ENCODE data around the gene MOSMO.
"Not testable (repeated sequence)": the region's sequence is repeated elsewhere in the genome, so short reads cannot be mapped to it uniquely, and the experiment has no call there.

The MOSMO gene

GRCh38 chr16:22001591-22001990, 6.3 kb upstream of the MOSMO start:
- WGBS (ENCODE audit: insufficient coverage): no CpG with 5 or more reads among the region's 1 CpG

GRCh38 chr16:22002047-22002446, 5.9 kb upstream of the MOSMO start:
- POLR2A ChIA-PET; H3K36me3 ChIP-seq (ENCODE audit: control insufficient read depth in 4 of 4, insufficient read depth in 4 of 4, low read length in 3 of 4); H3K4me3 ChIP-seq (ENCODE audit: control insufficient read depth in 1 of 7, extremely low read depth in 1 of 7, insufficient read depth in 4 of 7, low read depth in 2 of 7, low read length in 6 of 7); H3K27me3 ChIP-seq (replicated peaks in 2 of 5; ENCODE audit: control insufficient read depth in 4 of 5, insufficient read depth in 5 of 5, low read length in 4 of 5); H3K9me3 ChIP-seq (ENCODE audit: control extremely low read depth in 1 of 5, control insufficient read depth in 4 of 5, insufficient read depth in 2 of 5, low read depth in 1 of 5, low read length in 4 of 5); DNase-seq; H3K27ac ChIP-seq (ENCODE audit: insufficient read depth in 1 of 2, low read depth in 1 of 2, low read length in 2 of 2, poor library complexity in 1 of 2, severe bottlenecking in 2 of 2): not testable (repeated sequence)
- peaks cover 9 to 21% (median 12%) of the 10 kb centered on the region in 4 experiments for H3K4me1 ChIP-seq (ENCODE audit: control extremely low read depth in 1 of 4, control insufficient read depth in 4 of 4, insufficient read depth in 4 of 4, low read length in 3 of 4)
- WGBS (ENCODE audit: insufficient coverage): no CpG with 5 or more reads among the region's 1 CpG
- CTCF ChIA-PET: interaction anchor here (0.7 to 13.7 kb wide), 18 partner anchors 10 to 304 kb away, joined by 3 to 181 read pairs (median 4); partner anchors contain the start of gene VWA3A

More at GRCh38 chr16:22001591-22001990, 6.3 kb upstream of the MOSMO start:
- peaks cover 5 to 16% (median 8%) of the 10 kb centered on the region in 4 experiments for H3K4me1 ChIP-seq (ENCODE audit: control extremely low read depth in 1 of 4, control insufficient read depth in 4 of 4, insufficient read depth in 4 of 4, low read length in 3 of 4)
- POLR2A ChIA-PET: no interaction called here
- no peak for DNase-seq
- H3K4me3 ChIP-seq (ENCODE audit: control insufficient read depth in 1 of 7, extremely low read depth in 1 of 7, insufficient read depth in 4 of 7, low read depth in 2 of 7, low read length in 6 of 7): no peak overlapping the region
- CTCF ChIA-PET: interaction anchor here (0.7 to 13.7 kb wide), 18 partner anchors 10 to 305 kb away, joined by 3 to 181 read pairs (median 4); partner anchors contain the start of gene VWA3A
- H3K36me3 ChIP-seq (ENCODE audit: control insufficient read depth in 4 of 4, insufficient read depth in 4 of 4, low read length in 3 of 4): no peaks in the 10 kb centered on the region
- peaks cover 0 to 2% (median 0%) of the 10 kb centered on the region in 5 experiments for H3K27me3 ChIP-seq (replicated peaks in 2 of 5; ENCODE audit: control insufficient read depth in 4 of 5, insufficient read depth in 5 of 5, low read length in 4 of 5)
- H3K27ac ChIP-seq (ENCODE audit: insufficient read depth in 1 of 2, low read depth in 1 of 2, low read length in 2 of 2, poor library complexity in 1 of 2, severe bottlenecking in 2 of 2): no peak overlapping the region
- no peaks in the 10 kb centered on the region for H3K9me3 ChIP-seq (ENCODE audit: control extremely low read depth in 1 of 5, control insufficient read depth in 4 of 5, insufficient read depth in 2 of 5, low read depth in 1 of 5, low read length in 4 of 5)

GRCh38 chr16:22003195-22003594, 4.7 kb upstream of the MOSMO start:
- CTCF ChIA-PET: interaction anchor here (1.0 to 13.7 kb wide), 5 partner anchors 69 to 186 kb away, joined by 4 to 181 read pairs (median 9); no protein-coding TSS in a partner anchor
- Histone ChIP-seq H3K36me3 (ENCODE audit: control insufficient read depth in 4 of 4, insufficient read depth in 4 of 4, low read length in 3 of 4) (no peaks in the 10 kb centered on the region), H3K9me3 (ENCODE audit: control extremely low read depth in 1 of 5, control insufficient read depth in 4 of 5, insufficient read depth in 2 of 5, low read depth in 1 of 5, low read length in 4 of 5) (no peaks in the 10 kb centered on the region), H3K27me3 (replicated peaks in 2 of 5; ENCODE audit: control insufficient read depth in 4 of 5, insufficient read depth in 5 of 5, low read length in 4 of 5) (peaks cover 0 to 2% (median 0%) of the 10 kb centered on the region in 5 experiments), H3K4me1 (ENCODE audit: control extremely low read depth in 1 of 4, control insufficient read depth in 4 of 4, insufficient read depth in 4 of 4, low read length in 3 of 4) (peaks cover 4 to 17% (median 10%) of the 10 kb centered on the region in 4 experiments), H3K27ac (ENCODE audit: insufficient read depth in 1 of 2, low read depth in 1 of 2, low read length in 2 of 2, poor library complexity in 1 of 2, severe bottlenecking in 2 of 2) (no peak overlapping the region), H3K4me3 (ENCODE audit: control insufficient read depth in 1 of 7, extremely low read depth in 1 of 7, insufficient read depth in 4 of 7, low read depth in 2 of 7, low read length in 6 of 7) (no peak overlapping the region)
- POLR2A ChIA-PET: no interaction called here
- 96% methylated on average over 3 of the region's 4 CpGs for WGBS (ENCODE audit: insufficient coverage)
- DNase-seq: no peak

GRCh38 chr16:22004341-22004740, 3.6 kb upstream of the MOSMO start:
- Histone ChIP-seq H3K27ac (ENCODE audit: insufficient read depth in 1 of 2, low read depth in 1 of 2, low read length in 2 of 2, poor library complexity in 1 of 2, severe bottlenecking in 2 of 2) (no peak overlapping the region), H3K4me1 (ENCODE audit: control extremely low read depth in 1 of 4, control insufficient read depth in 4 of 4, insufficient read depth in 4 of 4, low read length in 3 of 4) (peaks cover 4 to 26% (median 18%) of the 10 kb centered on the region in 4 experiments), H3K36me3 (ENCODE audit: control insufficient read depth in 4 of 4, insufficient read depth in 4 of 4, low read length in 3 of 4) (no peaks in the 10 kb centered on the region), H3K9me3 (ENCODE audit: control extremely low read depth in 1 of 5, control insufficient read depth in 4 of 5, insufficient read depth in 2 of 5, low read depth in 1 of 5, low read length in 4 of 5) (no peaks in the 10 kb centered on the region), H3K27me3 (replicated peaks in 2 of 5; ENCODE audit: control insufficient read depth in 4 of 5, insufficient read depth in 5 of 5, low read length in 4 of 5) (peaks cover 0 to 2% (median 0%) of the 10 kb centered on the region in 5 experiments), H3K4me3 (ENCODE audit: control insufficient read depth in 1 of 7, extremely low read depth in 1 of 7, insufficient read depth in 4 of 7, low read depth in 2 of 7, low read length in 6 of 7) (no peak overlapping the region)
- DNase-seq: no peak
- ChIA-PET POLR2A (no interaction called here), CTCF (interaction anchor here (0.8 to 13.7 kb wide), 9 partner anchors 13 to 184 kb away, joined by 3 to 181 read pairs (median 4); no protein-coding TSS in a partner anchor)
- 89% methylated on average over 3 of the region's 3 CpGs for WGBS (ENCODE audit: insufficient coverage)

GRCh38 chr16:22005746-22006145, 2.2 kb upstream of the MOSMO start:
- Histone ChIP-seq H3K4me3 (ENCODE audit: control insufficient read depth in 1 of 7, extremely low read depth in 1 of 7, insufficient read depth in 4 of 7, low read depth in 2 of 7, low read length in 6 of 7) (no peak overlapping the region), H3K27ac (ENCODE audit: insufficient read depth in 1 of 2, low read depth in 1 of 2, low read length in 2 of 2, poor library complexity in 1 of 2, severe bottlenecking in 2 of 2) (no peak overlapping the region), H3K27me3 (replicated peaks in 2 of 5; ENCODE audit: control insufficient read depth in 4 of 5, insufficient read depth in 5 of 5, low read length in 4 of 5) (peaks cover 0 to 2% (median 0%) of the 10 kb centered on the region in 5 experiments), H3K36me3 (ENCODE audit: control insufficient read depth in 4 of 4, insufficient read depth in 4 of 4, low read length in 3 of 4) (no peaks in the 10 kb centered on the region), H3K4me1 (ENCODE audit: control extremely low read depth in 1 of 4, control insufficient read depth in 4 of 4, insufficient read depth in 4 of 4, low read length in 3 of 4) (peaks cover 4 to 28% (median 18%) of the 10 kb centered on the region in 4 experiments), H3K9me3 (ENCODE audit: control extremely low read depth in 1 of 5, control insufficient read depth in 4 of 5, insufficient read depth in 2 of 5, low read depth in 1 of 5, low read length in 4 of 5) (no peaks in the 10 kb centered on the region)
- CTCF ChIA-PET: interaction anchor here (0.9 to 13.7 kb wide), 4 partner anchors 8 to 183 kb away, joined by 3 to 181 read pairs (median 6); no protein-coding TSS in a partner anchor
- POLR2A ChIA-PET: no interaction called here
- WGBS (ENCODE audit: insufficient coverage): no CpG with 5 or more reads among the region's 1 CpG
- DNase-seq: no peak

- peaks cover 0 to 2% (median 0%) of the 10 kb centered on the region in 5 experiments for H3K27me3 ChIP-seq (replicated peaks in 2 of 5; ENCODE audit: control insufficient read depth in 4 of 5, insufficient read depth in 5 of 5, low read length in 4 of 5)
- peak overlapping the region in 2 of 7 experiments; percentile 85 for H3K4me3 ChIP-seq (ENCODE audit: control insufficient read depth in 1 of 7, extremely low read depth in 1 of 7, insufficient read depth in 4 of 7, low read depth in 2 of 7, low read length in 6 of 7)
- ChIA-PET POLR2A (interaction anchor here (1.2 kb wide), 1 partner anchor 71 kb away, joined by 4 read pairs; no protein-coding TSS in a partner anchor), CTCF (interaction anchor here (0.9 to 13.7 kb wide), 5 partner anchors 9 to 182 kb away, joined by 3 to 181 read pairs (median 5); no protein-coding TSS in a partner anchor)
- WGBS (ENCODE audit: insufficient coverage): 81% methylated on average over 6 of the region's 6 CpGs
- H3K36me3 ChIP-seq (ENCODE audit: control insufficient read depth in 4 of 4, insufficient read depth in 4 of 4, low read length in 3 of 4): no peaks in the 10 kb centered on the region
- H3K4me1 ChIP-seq (ENCODE audit: control extremely low read depth in 1 of 4, control insufficient read depth in 4 of 4, insufficient read depth in 4 of 4, low read length in 3 of 4): peaks cover 4 to 21% (median 17%) of the 10 kb centered on the region in 4 experiments
- H3K9me3 ChIP-seq (ENCODE audit: control extremely low read depth in 1 of 5, control insufficient read depth in 4 of 5, insufficient read depth in 2 of 5, low read depth in 1 of 5, low read length in 4 of 5): no peaks in the 10 kb centered on the region
- DNase-seq: no peak
- H3K27ac ChIP-seq (ENCODE audit: insufficient read depth in 1 of 2, low read depth in 1 of 2, low read length in 2 of 2, poor library complexity in 1 of 2, severe bottlenecking in 2 of 2): no peak overlapping the region
Measured at GRCh38 chr16:22006636-22007035, 1.3 kb upstream of the MOSMO start.

GRCh38 chr16:22007159-22007508, 777 bp upstream of the MOSMO start:
- Histone ChIP-seq H3K27ac (ENCODE audit: insufficient read depth in 1 of 2, low read depth in 1 of 2, low read length in 2 of 2, poor library complexity in 1 of 2, severe bottlenecking in 2 of 2) (peak overlapping the region in 1 of 2 experiments; percentile 61), H3K4me3 (ENCODE audit: control insufficient read depth in 1 of 7, extremely low read depth in 1 of 7, insufficient read depth in 4 of 7, low read depth in 2 of 7, low read length in 6 of 7) (peak overlapping the region; percentile 82 to 91 (median 85)), H3K9me3 (ENCODE audit: control extremely low read depth in 1 of 5, control insufficient read depth in 4 of 5, insufficient read depth in 2 of 5, low read depth in 1 of 5, low read length in 4 of 5) (no peaks in the 10 kb centered on the region), H3K4me1 (ENCODE audit: control extremely low read depth in 1 of 4, control insufficient read depth in 4 of 4, insufficient read depth in 4 of 4, low read length in 3 of 4) (peaks cover 4 to 21% (median 17%) of the 10 kb centered on the region in 4 experiments), H3K36me3 (ENCODE audit: control insufficient read depth in 4 of 4, insufficient read depth in 4 of 4, low read length in 3 of 4) (no peaks in the 10 kb centered on the region), H3K27me3 (replicated peaks in 2 of 5; ENCODE audit: control insufficient read depth in 4 of 5, insufficient read depth in 5 of 5, low read length in 4 of 5) (peaks cover 0 to 2% (median 0%) of the 10 kb centered on the region in 5 experiments)
- peak in 1 of 3 donors; percentile 39 for DNase-seq
- POLR2A ChIA-PET: interaction anchor here (0.8 to 1.3 kb wide), 3 partner anchors 15 to 182 kb away, joined by 3 to 5 read pairs (median 4); no protein-coding TSS in a partner anchor
- CTCF ChIA-PET: interaction anchor here (1.1 to 13.7 kb wide), 6 partner anchors 9 to 181 kb away, joined by 3 to 181 read pairs (median 6); no protein-coding TSS in a partner anchor
- 17% methylated on average over 6 of the region's 8 CpGs for WGBS (ENCODE audit: insufficient coverage)

Data from common myeloid progenitor, CD34-positive (primary cell).